Endothelial cell of umbilical vein (primary cell): ENCODE measurements around the gene ZNF598. TPM values are rescaled to one million over a fixed set of nuclear protein-coding genes. Genes with fewer than 3 reads are reported as not detected.

Source experiments
- BruUV-seq: library from RNA; stranded (reverse); fragments of 400-500 nt; replicated peaks from 2 replicates; lab custom pipeline; 2021; lab: Mats Ljungman, UMichigan
- CTCF ChIA-PET: fragments of 300-600, 350-600 bp; sonication (Branson Sonifier 250); formaldehyde crosslinking; loops from one replicate; lab custom pipeline; 2021; ENCODE audit warnings: antibody characterized with exemption, inconsistent platforms; lab: Charles Lee
- POLR2A ChIA-PET: fragments of 300-600, 350-600 bp; sonication (Branson Sonifier 250); formaldehyde crosslinking; loops from one replicate; lab custom pipeline; 2021; ENCODE audit warnings: antibody characterized with exemption, inconsistent platforms; lab: Charles Lee
- DNase-seq: peaks from one replicate; pipeline ENCODE4 v3.0.0-alpha.2; 2011; ENCODE audit warnings: low read depth, low spot score
- FAIRE-seq: peaks from 2 replicates; lab custom pipeline; 2011; peaks lifted over from hg19 to GRCh38; lab: Jason Lieb, UNC
- H2AFZ ChIP-seq: 2 replicates; pipeline ENCODE4 v1.6.0; 2012; ENCODE audit warnings: low read depth, low read length, control low read depth, inconsistent platforms
- H3K27ac ChIP-seq: 2 replicates; pipeline ENCODE4 v1.5.1; 2011; ENCODE audit warnings: low read depth, mild to moderate bottlenecking, control low read depth, low read length, moderate library complexity; ENCODE audit not compliant: insufficient read depth
- H3K27me3 ChIP-seq, 2 experiments: 2 replicates each; pipeline versions ENCODE4 v1.6.0 to v1.6.1; 2011; ENCODE audit warnings: low read length in 2 of 2, mixed read lengths in 1 of 2; ENCODE audit not compliant: control insufficient read depth in 2 of 2, insufficient read depth in 2 of 2
- H3K36me3 ChIP-seq, 2 experiments: 2 replicates in 1 of 2; 3 replicates in 1 of 2; pipeline ENCODE4 v1.5.1; 2011; ENCODE audit warnings: low read length in 2 of 2, mild to moderate bottlenecking in 1 of 2, moderate library complexity in 1 of 2; ENCODE audit not compliant: control insufficient read depth in 2 of 2, insufficient read depth in 2 of 2; ENCODE audit errors: extremely low read depth in 1 of 2
- H3K4me1 ChIP-seq: 3 replicates; pipeline ENCODE4 v1.5.1; 2011; ENCODE audit warnings: mild to moderate bottlenecking, low read length; ENCODE audit not compliant: control insufficient read depth, insufficient read depth; ENCODE audit errors: extremely low read depth
- H3K4me2 ChIP-seq: 2 replicates; pipeline ENCODE4 v1.6.1; 2011; ENCODE audit warnings: low read length, control low read depth, mixed read lengths; ENCODE audit not compliant: insufficient read depth
- H3K4me3 ChIP-seq, 3 experiments: fragments of 200-600 bp in 1 of 3; sonication (generic), shearing (Covaris generic) in 1 of 3; replicated peaks in 1 of 3; 2 replicates each; pipeline ENCODE4 v1.5.1; 2011 to 2016; ENCODE audit warnings: control low read depth in 3 of 3, low read length in 3 of 3, mild to moderate bottlenecking in 2 of 3, inconsistent platforms in 1 of 3, low read depth in 1 of 3, moderate library complexity in 1 of 3; ENCODE audit not compliant: insufficient read depth in 1 of 3
- H3K79me2 ChIP-seq: 2 replicates; pipeline ENCODE4 v1.6.0; 2012; ENCODE audit warnings: low read length, inconsistent platforms; ENCODE audit not compliant: control insufficient read depth, insufficient read depth
- H3K9ac ChIP-seq: replicated peaks from 2 replicates; pipeline ENCODE3; 2011; ENCODE audit warnings: low read length, control low read depth; ENCODE audit not compliant: insufficient read depth; ENCODE audit errors: extremely low read depth
- H3K9me1 ChIP-seq: replicated peaks from 3 replicates; pipeline ENCODE4 v1.6.0; 2011; ENCODE audit warnings: mild to moderate bottlenecking, low read length; ENCODE audit not compliant: control insufficient read depth, insufficient read depth; ENCODE audit errors: extremely low read depth
- H3K9me3 ChIP-seq: replicated peaks from 2 replicates; pipeline ENCODE4 v1.5.1; 2012; ENCODE audit warnings: low read length, inconsistent platforms; ENCODE audit not compliant: control insufficient read depth, insufficient read depth
- H4K20me1 ChIP-seq: replicated peaks from 2 replicates; pipeline ENCODE3; 2011; ENCODE audit warnings: mild to moderate bottlenecking, low read length; ENCODE audit not compliant: control insufficient read depth, insufficient read depth; ENCODE audit errors: extremely low read depth
- CTCF ChIP-seq, 2 donors: IDR thresholded peaks; 1 replicate in 1 of 2; 2 replicates in 1 of 2; pipeline ENCODE4 v1.5.1; 2011; ENCODE audit warnings: low read length in 2 of 2, mild to moderate bottlenecking in 2 of 2, moderate library complexity in 2 of 2, control low read depth in 1 of 2, inconsistent platforms in 1 of 2, low read depth in 1 of 2; ENCODE audit not compliant: insufficient read depth in 1 of 2; ENCODE audit errors: extremely low read depth in 1 of 2
- EZH2 ChIP-seq: IDR thresholded peaks from 2 replicates; pipeline ENCODE4 v1.6.1; 2012; ENCODE audit warnings: borderline replicate concordance, low read depth, mild to moderate bottlenecking, moderate library complexity, low read length, inconsistent platforms; ENCODE audit not compliant: severe bottlenecking
- FOS ChIP-seq: IDR thresholded peaks from 2 replicates; pipeline ENCODE4 v1.6.1; 2011; ENCODE audit warnings: mild to moderate bottlenecking, low read length, moderate library complexity, borderline replicate concordance; ENCODE audit not compliant: insufficient read depth
- GATA2 ChIP-seq: IDR thresholded peaks from 2 replicates; pipeline ENCODE4 v1.7.0; 2011; ENCODE audit warnings: low read depth, mild to moderate bottlenecking, moderate library complexity, mixed read lengths, low read length; ENCODE audit not compliant: insufficient read length, insufficient read depth
- JUN ChIP-seq: IDR thresholded peaks from 2 replicates; pipeline ENCODE4 v1.6.1; 2011; ENCODE audit warnings: borderline replicate concordance, low read depth; ENCODE audit not compliant: insufficient read length, insufficient read depth
- MAX ChIP-seq: IDR thresholded peaks from 2 replicates; pipeline ENCODE4 v1.6.1; 2011; ENCODE audit not compliant: insufficient read depth, insufficient read length
- MYC ChIP-seq: IDR thresholded peaks from one replicate; pipeline ENCODE4 v1.6.1; 2011; ENCODE audit warnings: mild to moderate bottlenecking, low read depth, low read length
- POLR2A ChIP-seq: IDR thresholded peaks from 2 replicates; pipeline ENCODE4 v1.6.1; 2012; ENCODE audit warnings: low read depth, mild to moderate bottlenecking, control low read depth, low read length
- POLR2AphosphoS5 ChIP-seq: IDR thresholded peaks from 2 replicates; pipeline ENCODE4 v1.6.1; 2012; ENCODE audit warnings: low read depth, mild to moderate bottlenecking, control low read depth, low read length, moderate library complexity; ENCODE audit not compliant: insufficient read depth
- dilution Hi-C: fragments of 300-500 bp; cut with MboI; formaldehyde crosslinking; loops from one replicate; pipeline ENCODE4 v1.15.0; 2019; ENCODE audit warnings: low sequenced_read_pairs; ENCODE audit not compliant: extremely low pct_ligation_motif_present
- intact Hi-C: fragments of 100-400 bp; cut with micrococcal nuclease; formaldehyde crosslinking; loops from one replicate; pipeline ENCODE4 v1.10.0; 2022
- polyA plus RNA-seq, 4 experiments: library from polyadenylated mRNA; depleted of rRNA in 3 of 4; stranded (reverse) in 3 of 4; unstranded in 1 of 4; fragments of >200 nt; gene quantifications; 2 replicates each; pipeline versions ENCODE4 v1.2.1 to v1.2.3, GENCODE V29; 2011 to 2012; ENCODE audit warnings: missing spikeins in 1 of 4
- total RNA-seq: library from RNA; stranded (reverse); gene quantifications from 2 replicates; pipeline ENCODE4 v1.2.3, GENCODE V29; 2021

ZNF598 gene
- total and polyA plus RNA-seq, 2 donors (not counting 3 experiments of a cell fraction or from before 2014, with no cell fraction given): 43.3 to 67.0 TPM

GRCh38 chr16:2045965-2046892 is 36.6 kb upstream of the ZNF598 start:
- Histone ChIP-seq H3K9ac (no peak overlapping the region), H3K27ac (no peak overlapping the region), H3K9me3 (no peaks in the 10 kb centered on the region), H3K4me1 (peaks cover 35% of the 10 kb centered on the region), H2AFZ (no peak overlapping the region), H4K20me1 (no peaks in the 10 kb centered on the region), H3K79me2 (peaks cover 10% of the 10 kb centered on the region), H3K27me3 (no peaks in the 10 kb centered on the region), H3K36me3 (peaks cover 0 to 2% of the 10 kb centered on the region in 2 experiments), H3K9me1 (no peaks in the 10 kb centered on the region), H3K4me3 (peak overlapping the region in 1 of 3 experiments; percentile 82), H3K4me2 (no peak overlapping the region)
- CTCF ChIA-PET: interaction anchor here (0.8 to 3.7 kb wide), 6 partner anchors 10 to 94 kb away, joined by 3 to 28 read pairs (median 11); no protein-coding TSS in a partner anchor
- TF ChIP-seq MYC (no peak), MAX (no peak), JUN (no peak), POLR2A (no peak), FOS (no peak), GATA2 (no peak), POLR2AphosphoS5 (no peak), CTCF (IDR thresholded peaks at IDR 0.05; ENCODE audit: extremely low read depth in 1 of 2, insufficient read depth in 1 of 2, low read depth in 1 of 2, low read length in 2 of 2) (no peak), EZH2 (no peak)
- POLR2A ChIA-PET: interaction anchor here (1.1 to 2.4 kb wide), 2 partner anchors 81 to 109 kb away, joined by 4 to 7 read pairs; partner anchors contain the start of genes RPS2 and TRAF7
- DNase-seq (no peak), FAIRE-seq (no peak)
- dilution Hi-C loops (loop anchor here (25.0 kb wide), 1 partner anchor 116 kb away; the partner anchor contains the start of gene TRAF7), intact Hi-C loops (loop anchor here (2.0 kb wide), 1 partner anchor 23 kb away; no protein-coding TSS in a partner anchor)
- no TSS peak for BruUV-seq
